Panc1 (cell line): ENCODE data around the gene TBC1D9B. TPM values are rescaled to one million over a fixed set of nuclear protein-coding genes. Genes with fewer than 3 reads are reported as not detected.

Source experiments
- ATAC-seq: fragments of 200-7000 bp; cut with Tn5 transposase; 2 replicates; pipeline ENCODE4 v1.9.1; 2020; ENCODE audit warnings: mild to moderate bottlenecking, moderate library complexity
- BruUV-seq: library from RNA; stranded (reverse); fragments of 400-500 nt; replicated peaks from 2 replicates; lab custom pipeline; 2021; lab: Mats Ljungman, UMichigan
- CTCF ChIA-PET: fragments of 300-600 bp; sonication (Branson Sonifier 250); formaldehyde crosslinking; loops from one replicate; lab custom pipeline; 2022; ENCODE audit warnings: antibody characterized with exemption; lab: Charles Lee
- POLR2A ChIA-PET: fragments of 300-600 bp; sonication (Branson Sonifier 250); formaldehyde crosslinking; loops from one replicate; lab custom pipeline; 2022; ENCODE audit warnings: antibody characterized with exemption; lab: Charles Lee
- DNase-seq: peaks from one replicate; pipeline ENCODE4 v3.0.0-alpha.2; 2010; ENCODE audit warnings: low read depth, low spot score
- H3K27ac ChIP-seq: 2 replicates; pipeline ENCODE4 v1.5.1; 2011; ENCODE audit warnings: mild to moderate bottlenecking, low read length, inconsistent platforms
- H3K27me3 ChIP-seq: fragments of 200-500 bp; sonication (Bioruptor generic); 2 replicates; pipeline ENCODE4 v1.6.0; 2014; ENCODE audit warnings: low read length, inconsistent platforms; ENCODE audit not compliant: control insufficient read depth, insufficient read depth
- H3K36me3 ChIP-seq: fragments of 200-500 bp; sonication (Bioruptor generic); 2 replicates; pipeline ENCODE4 v1.5.1; 2014; ENCODE audit warnings: inconsistent platforms, mild to moderate bottlenecking, low read length, moderate library complexity; ENCODE audit not compliant: control insufficient read depth, insufficient read depth
- H3K4me1 ChIP-seq: 2 replicates; pipeline ENCODE4 v1.5.1; 2011; ENCODE audit warnings: inconsistent platforms, mild to moderate bottlenecking, low read length, moderate library complexity; ENCODE audit not compliant: control insufficient read depth, insufficient read depth
- H3K4me3 ChIP-seq, 2 experiments: 2 replicates each; pipeline ENCODE4 v1.5.1; 2011 to 2012; ENCODE audit warnings: low read depth in 2 of 2, low read length in 2 of 2, mild to moderate bottlenecking in 2 of 2, inconsistent platforms in 1 of 2, moderate library complexity in 1 of 2
- H3K9me3 ChIP-seq: fragments of 200-500 bp; sonication (Bioruptor generic); 2 replicates; pipeline ENCODE4 v1.5.1; 2014; ENCODE audit warnings: low read depth, mild to moderate bottlenecking, inconsistent platforms, low read length, moderate library complexity; ENCODE audit not compliant: control insufficient read depth, insufficient read depth
- POLR2AphosphoS5 ChIP-seq: IDR thresholded peaks from 2 replicates; pipeline ENCODE4 v1.6.1; 2012; ENCODE audit warnings: mild to moderate bottlenecking, low read depth, low read length, moderate library complexity
- SIN3A ChIP-seq: IDR thresholded peaks from 2 replicates; pipeline ENCODE4 v1.6.1; 2012; ENCODE audit warnings: low read depth, mild to moderate bottlenecking, low read length, moderate library complexity, borderline replicate concordance; ENCODE audit not compliant: insufficient read depth
- TCF7L2 ChIP-seq: IDR thresholded peaks from 2 replicates; pipeline ENCODE4 v1.6.1; 2011; ENCODE audit warnings: mild to moderate bottlenecking, low read depth, low read length, inconsistent platforms
- in situ Hi-C: cut with HindIII; loops from 2 replicates; pipeline ENCODE4 v1.10.0; 2016; ENCODE audit warnings: low sequenced_read_pairs, low pct_unique_long_range_greater_than_20kb
- intact Hi-C: fragments of 100-400 bp; cut with micrococcal nuclease; formaldehyde crosslinking; loops from one replicate; pipeline ENCODE4 v1.10.0; 2022; ENCODE audit not compliant: unreplicated experiment
- total RNA-seq: library from RNA; stranded (reverse); gene quantifications from one replicate; pipeline ENCODE4 v1.2.1, GENCODE V29; 2021; ENCODE audit not compliant: unreplicated experiment
- TF ChIP-seq, protein P1 (sequence below): fragments of 450-650 bp; IDR thresholded peaks from 2 replicates; pipeline ENCODE4 v1.5.1; 2017; ENCODE audit warnings: mild to moderate bottlenecking
- TF ChIP-seq, protein P2 (sequence below), 2 experiments: IDR thresholded peaks; 2 replicates each; pipeline ENCODE4 v1.6.1; 2011 to 2012; ENCODE audit warnings: low read depth in 2 of 2, control low read depth in 1 of 2, low read length in 1 of 2, mild to moderate bottlenecking in 1 of 2, moderate library complexity in 1 of 2; ENCODE audit not compliant: insufficient read depth in 1 of 2

TBC1D9B gene
- total RNA-seq, 1 experiment from 2014 or later = 131 TPM

DNA sequence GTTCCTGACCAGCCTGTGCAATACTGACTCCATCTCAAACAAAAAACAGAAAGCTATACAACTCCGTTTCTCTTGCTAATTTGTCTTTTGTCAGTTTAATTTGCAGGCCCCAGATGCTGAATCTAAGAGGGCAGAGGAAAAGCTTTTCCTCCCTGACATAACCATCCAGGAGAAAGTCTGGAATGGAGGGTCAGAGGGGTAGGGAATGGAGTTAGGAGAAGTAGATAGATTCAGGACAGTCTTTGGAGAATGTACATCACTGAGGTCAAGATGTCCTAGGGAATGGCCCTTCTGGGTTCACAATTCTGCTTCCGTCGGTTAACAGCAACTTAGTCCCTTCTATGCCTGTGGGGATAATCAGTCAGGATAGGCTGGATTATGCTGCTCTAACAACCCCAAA lies 93.6 kb downstream of the TBC1D9B start:
- Histone ChIP-seq H3K4me1 (peaks cover 17% of the 10 kb centered on the region), H3K27ac (peak overlapping the region; percentile 15; the same call in 1 of the 2 replicates), H3K36me3 (no peaks in the 10 kb centered on the region; the same call in 1 of the 2 replicates), H3K27me3 (no peaks in the 10 kb centered on the region), H3K9me3 (no peaks in the 10 kb centered on the region), H3K4me3 (no peak overlapping the region)
- ATAC-seq (no peak), DNase-seq (no peak)
- TF ChIP-seq, protein P1, sequence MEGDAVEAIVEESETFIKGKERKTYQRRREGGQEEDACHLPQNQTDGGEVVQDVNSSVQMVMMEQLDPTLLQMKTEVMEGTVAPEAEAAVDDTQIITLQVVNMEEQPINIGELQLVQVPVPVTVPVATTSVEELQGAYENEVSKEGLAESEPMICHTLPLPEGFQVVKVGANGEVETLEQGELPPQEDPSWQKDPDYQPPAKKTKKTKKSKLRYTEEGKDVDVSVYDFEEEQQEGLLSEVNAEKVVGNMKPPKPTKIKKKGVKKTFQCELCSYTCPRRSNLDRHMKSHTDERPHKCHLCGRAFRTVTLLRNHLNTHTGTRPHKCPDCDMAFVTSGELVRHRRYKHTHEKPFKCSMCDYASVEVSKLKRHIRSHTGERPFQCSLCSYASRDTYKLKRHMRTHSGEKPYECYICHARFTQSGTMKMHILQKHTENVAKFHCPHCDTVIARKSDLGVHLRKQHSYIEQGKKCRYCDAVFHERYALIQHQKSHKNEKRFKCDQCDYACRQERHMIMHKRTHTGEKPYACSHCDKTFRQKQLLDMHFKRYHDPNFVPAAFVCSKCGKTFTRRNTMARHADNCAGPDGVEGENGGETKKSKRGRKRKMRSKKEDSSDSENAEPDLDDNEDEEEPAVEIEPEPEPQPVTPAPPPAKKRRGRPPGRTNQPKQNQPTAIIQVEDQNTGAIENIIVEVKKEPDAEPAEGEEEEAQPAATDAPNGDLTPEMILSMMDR = no peak
- TF ChIP-seq SIN3A (no peak), POLR2AphosphoS5 (no peak), TCF7L2 (no peak)
- TF ChIP-seq, protein P2, sequence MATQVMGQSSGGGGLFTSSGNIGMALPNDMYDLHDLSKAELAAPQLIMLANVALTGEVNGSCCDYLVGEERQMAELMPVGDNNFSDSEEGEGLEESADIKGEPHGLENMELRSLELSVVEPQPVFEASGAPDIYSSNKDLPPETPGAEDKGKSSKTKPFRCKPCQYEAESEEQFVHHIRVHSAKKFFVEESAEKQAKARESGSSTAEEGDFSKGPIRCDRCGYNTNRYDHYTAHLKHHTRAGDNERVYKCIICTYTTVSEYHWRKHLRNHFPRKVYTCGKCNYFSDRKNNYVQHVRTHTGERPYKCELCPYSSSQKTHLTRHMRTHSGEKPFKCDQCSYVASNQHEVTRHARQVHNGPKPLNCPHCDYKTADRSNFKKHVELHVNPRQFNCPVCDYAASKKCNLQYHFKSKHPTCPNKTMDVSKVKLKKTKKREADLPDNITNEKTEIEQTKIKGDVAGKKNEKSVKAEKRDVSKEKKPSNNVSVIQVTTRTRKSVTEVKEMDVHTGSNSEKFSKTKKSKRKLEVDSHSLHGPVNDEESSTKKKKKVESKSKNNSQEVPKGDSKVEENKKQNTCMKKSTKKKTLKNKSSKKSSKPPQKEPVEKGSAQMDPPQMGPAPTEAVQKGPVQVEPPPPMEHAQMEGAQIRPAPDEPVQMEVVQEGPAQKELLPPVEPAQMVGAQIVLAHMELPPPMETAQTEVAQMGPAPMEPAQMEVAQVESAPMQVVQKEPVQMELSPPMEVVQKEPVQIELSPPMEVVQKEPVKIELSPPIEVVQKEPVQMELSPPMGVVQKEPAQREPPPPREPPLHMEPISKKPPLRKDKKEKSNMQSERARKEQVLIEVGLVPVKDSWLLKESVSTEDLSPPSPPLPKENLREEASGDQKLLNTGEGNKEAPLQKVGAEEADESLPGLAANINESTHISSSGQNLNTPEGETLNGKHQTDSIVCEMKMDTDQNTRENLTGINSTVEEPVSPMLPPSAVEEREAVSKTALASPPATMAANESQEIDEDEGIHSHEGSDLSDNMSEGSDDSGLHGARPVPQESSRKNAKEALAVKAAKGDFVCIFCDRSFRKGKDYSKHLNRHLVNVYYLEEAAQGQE (IDR thresholded peaks at IDR 0.05; ENCODE audit: insufficient read depth in 1 of 2, low read depth in 2 of 2, low read length in 1 of 2) = no peak
- ChIA-PET CTCF (no interaction called here), POLR2A (no interaction called here)
- intact Hi-C loops = no loop called here
- in situ Hi-C loops = no loop called here
- BruUV-seq = no TSS peak

DNA sequence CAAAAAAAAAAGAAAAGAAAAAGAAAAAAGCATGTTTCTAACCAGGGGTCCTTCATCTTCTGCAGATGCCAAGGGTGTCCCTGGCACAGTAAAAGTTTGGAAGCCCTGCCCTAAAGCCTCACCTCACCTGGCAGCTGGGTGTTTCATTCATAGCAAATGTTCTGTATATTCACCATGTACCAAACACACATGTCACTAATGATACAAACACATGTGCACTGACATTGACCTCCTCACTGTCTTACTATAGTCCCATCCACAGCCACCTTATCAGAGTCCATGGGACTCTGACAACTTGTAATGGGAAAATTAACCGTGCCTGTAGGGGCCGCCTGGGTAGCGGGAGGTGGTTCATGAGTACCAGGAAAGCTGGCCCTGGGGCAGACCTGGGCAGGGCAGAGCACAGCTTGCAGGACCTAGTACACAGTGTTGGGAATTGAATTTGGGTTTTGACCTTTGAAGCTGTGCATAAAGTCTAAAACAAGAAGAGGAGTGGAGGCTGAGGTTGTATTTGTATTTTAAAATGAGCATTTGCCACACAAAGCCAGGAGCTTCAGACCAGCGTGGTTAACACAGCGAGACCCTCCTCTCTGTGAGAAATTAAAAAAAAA lies 94.6 kb downstream of the TBC1D9B start:
- DNase-seq (no peak), ATAC-seq (no peak)
- Histone ChIP-seq H3K27ac (no peak overlapping the region), H3K4me3 (no peak overlapping the region), H3K27me3 (no peaks in the 10 kb centered on the region), H3K36me3 (no peaks in the 10 kb centered on the region; the same call in 1 of the 2 replicates), H3K4me1 (peaks cover 8% of the 10 kb centered on the region), H3K9me3 (no peaks in the 10 kb centered on the region)
- ChIA-PET CTCF (no interaction called here), POLR2A (interaction anchor here (0.7 kb wide), 1 partner anchor 9 kb away, joined by 5 read pairs; no protein-coding TSS in a partner anchor)
- TF ChIP-seq, protein P2 (IDR thresholded peaks at IDR 0.05; ENCODE audit: insufficient read depth in 1 of 2, low read depth in 2 of 2, low read length in 1 of 2) = no peak
- TF ChIP-seq POLR2AphosphoS5 (no peak), TCF7L2 (no peak), SIN3A (no peak)
- TF ChIP-seq, protein P1 = no peak
- intact Hi-C loops (no loop called here), in situ Hi-C loops (no loop called here)
- no TSS peak for BruUV-seq
